ENCODE data around the gene R3HDM1.

GRCh38 chr2:135600915-135601314, 69.6 kb downstream of the R3HDM1 start:
- TF ChIP-seq GATA2 (IDR thresholded peaks at IDR 0.05; ENCODE audit: low read depth, low read length) = no peak
- no peak for TF ChIP-seq GATA3 (IDR thresholded peaks at IDR 0.05; ENCODE audit: low read depth, low read length)

All from SH-SY5Y (cell line).